COLO668 (cell line): Measurements from ENCODE around the gene SCARB1.

Experiments used
- DNase-seq: peaks from one replicate; lab custom pipeline; 2025; ENCODE audit not compliant: unreplicated experiment; lab: John Stamatoyannopoulos, UW

The SCARB1 gene

GRCh38 chr12:124749725-124750124 lies 113.9 kb downstream of the SCARB1 start:
- DNase-seq, result no peak

GRCh38 chr12:124747426-124748161 lies 116.1 kb downstream of the SCARB1 start:
- peak; percentile 37 for DNase-seq

- DNase-seq, result no peak
Observed at GRCh38 chr12:124746649-124747425, 116.8 kb downstream of the SCARB1 start.

GRCh38 chr12:124745891-124746570 lies 117.6 kb downstream of the SCARB1 start:
- peak; percentile 81 for DNase-seq

GRCh38 chr12:124745465-124745890 lies 118.2 kb downstream of the SCARB1 start:
- DNase-seq, result no peak

- peak; percentile 22 for DNase-seq
Observed at GRCh38 chr12:124744659-124745464, 118.8 kb downstream of the SCARB1 start.

GRCh38 chr12:124744273-124744640 lies 119.4 kb downstream of the SCARB1 start:
- no peak for DNase-seq

GRCh38 chr12:124743479-124744272 lies 120.0 kb downstream of the SCARB1 start:
- DNase-seq, result no peak

- DNase-seq, result no peak
Observed at GRCh38 chr12:124742678-124743077, 121.0 kb downstream of the SCARB1 start.

GRCh38 chr12:124742111-124742510 lies 121.6 kb downstream of the SCARB1 start:
- peak; percentile 50 for DNase-seq

GRCh38 chr12:124741211-124741610 lies 122.5 kb downstream of the SCARB1 start:
- DNase-seq, result no peak

GRCh38 chr12:124740691-124741137 lies 123.0 kb downstream of the SCARB1 start:
- peak; percentile 50 for DNase-seq

GRCh38 chr12:124739953-124740561 lies 123.6 kb downstream of the SCARB1 start:
- no peak for DNase-seq

GRCh38 chr12:124738636-124739467 lies 124.8 kb downstream of the SCARB1 start:
- DNase-seq, result no peak

- no peak for DNase-seq
Observed at GRCh38 chr12:124737772-124738635, 125.7 kb downstream of the SCARB1 start.

GRCh38 chr12:124737040-124737419 lies 126.6 kb downstream of the SCARB1 start:
- no peak for DNase-seq

- DNase-seq, result no peak
Observed at GRCh38 chr12:124736115-124737039, 127.3 kb downstream of the SCARB1 start.
